IPS-NIHi7 (cell line): ENCODE data around the gene THOC5.
A peak's percentile ranks its signal among the peaks of the same experiment; 100 is the strongest.
"Not testable (repeated sequence)": the region's sequence is repeated elsewhere in the genome, so short reads cannot be mapped to it uniquely, and the experiment has no call there.

ENCODE experiments used
- DNase-seq: peaks from one replicate; pipeline ENCODE4 v3.0.0; 2012; ENCODE audit warnings: mixed read lengths; ENCODE audit errors: extremely low spot score

The THOC5 gene

GRCh38 chr22:29510542-29510941 lies 43.0 kb downstream of the THOC5 start:
- DNase-seq, result no peak

DNA sequence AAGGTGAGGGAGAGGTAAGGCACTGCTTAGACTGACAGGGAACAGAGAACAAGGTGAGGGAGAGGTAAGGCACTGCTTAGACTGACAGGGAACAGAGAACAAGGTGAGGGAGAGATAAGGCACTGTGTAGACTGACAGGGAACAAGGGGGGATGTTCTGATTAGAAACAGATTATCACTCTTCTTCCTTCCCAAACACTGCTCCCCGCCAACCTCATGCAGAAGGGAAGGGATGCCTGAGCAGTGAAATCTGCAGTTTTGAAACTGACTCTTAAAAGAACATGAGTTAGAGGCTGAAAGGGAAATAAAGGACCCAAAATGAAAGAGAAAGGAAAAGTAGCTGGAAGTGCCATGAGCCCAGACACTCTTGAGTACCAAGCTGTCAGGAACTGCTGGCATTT lies 43.7 kb downstream of the THOC5 start:
- DNase-seq, result no peak

GRCh38 chr22:29509298-29509697 lies 44.3 kb downstream of the THOC5 start:
- no peak for DNase-seq

GRCh38 chr22:29503811-29504372 lies 49.7 kb downstream of the THOC5 start:
- no peak for DNase-seq

GRCh38 chr22:29499852-29500251 lies 53.7 kb downstream of the THOC5 start:
- no peak for DNase-seq

GRCh38 chr22:29493636-29494035 lies 59.9 kb downstream of the THOC5 start:
- no peak for DNase-seq

GRCh38 chr22:29491012-29491411 lies 62.5 kb downstream of the THOC5 start:
- no peak for DNase-seq

DNA sequence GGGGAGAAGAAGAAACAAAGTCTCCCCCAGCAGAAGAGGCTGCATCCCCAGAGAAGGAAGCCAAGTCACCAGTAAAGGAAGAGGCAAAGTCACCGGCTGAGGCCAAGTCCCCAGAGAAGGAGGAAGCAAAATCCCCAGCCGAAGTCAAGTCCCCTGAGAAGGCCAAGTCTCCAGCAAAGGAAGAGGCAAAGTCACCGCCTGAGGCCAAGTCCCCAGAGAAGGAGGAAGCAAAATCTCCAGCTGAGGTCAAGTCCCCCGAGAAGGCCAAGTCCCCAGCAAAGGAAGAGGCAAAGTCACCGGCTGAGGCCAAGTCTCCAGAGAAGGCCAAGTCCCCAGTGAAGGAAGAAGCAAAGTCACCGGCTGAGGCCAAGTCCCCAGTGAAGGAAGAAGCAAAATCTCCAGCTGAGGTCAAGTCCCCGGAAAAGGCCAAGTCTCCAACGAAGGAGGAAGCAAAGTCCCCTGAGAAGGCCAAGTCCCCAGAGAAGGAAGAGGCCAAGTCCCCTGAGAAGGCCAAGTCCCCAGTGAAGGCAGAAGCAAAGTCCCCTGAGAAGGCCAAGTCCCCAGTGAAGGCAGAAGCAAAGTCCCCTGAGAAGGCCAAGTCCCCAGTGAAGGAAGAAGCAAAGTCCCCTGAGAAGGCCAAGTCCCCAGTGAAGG lies 64.3 kb downstream of the THOC5 start:
- DNase-seq, result not testable (repeated sequence)

DNA sequence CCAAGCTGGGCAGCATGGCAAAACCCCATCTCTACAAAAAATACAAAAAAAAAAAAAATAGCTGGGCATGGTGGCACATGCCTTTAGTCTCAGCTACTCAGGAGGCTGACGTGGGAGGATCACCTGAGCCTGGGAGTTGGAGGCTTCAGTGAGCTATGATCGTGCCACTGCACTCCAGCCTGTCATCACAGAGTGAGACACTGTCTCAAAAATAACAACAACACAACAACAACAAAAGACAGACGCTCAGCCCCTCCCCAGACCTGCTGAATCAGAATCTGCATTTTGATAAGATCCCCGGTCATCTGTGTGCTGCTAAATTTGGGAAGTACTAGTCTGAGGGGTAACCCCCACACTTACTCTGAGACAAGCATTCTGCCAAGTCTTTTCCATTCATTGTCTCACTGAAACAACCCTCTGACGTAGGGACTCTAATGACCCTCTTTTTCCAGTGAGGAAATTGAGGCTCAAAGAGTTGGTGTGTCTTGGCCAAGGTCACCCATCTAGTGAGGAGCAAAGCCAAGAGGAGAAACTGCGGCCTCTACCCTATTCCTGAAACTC lies 66.1 kb downstream of the THOC5 start:
- no peak for DNase-seq

- no peak for DNase-seq
Measured at GRCh38 chr22:29485448-29485847, 68.1 kb downstream of the THOC5 start.

- no peak for DNase-seq
Measured at GRCh38 chr22:29484642-29485041, 68.9 kb downstream of the THOC5 start.

- no peak for DNase-seq
Measured at GRCh38 chr22:29483254-29483653, 70.3 kb downstream of the THOC5 start.

GRCh38 chr22:29482726-29483125 lies 70.8 kb downstream of the THOC5 start:
- no peak for DNase-seq

GRCh38 chr22:29482253-29482652 lies 71.3 kb downstream of the THOC5 start:
- no peak for DNase-seq

DNA sequence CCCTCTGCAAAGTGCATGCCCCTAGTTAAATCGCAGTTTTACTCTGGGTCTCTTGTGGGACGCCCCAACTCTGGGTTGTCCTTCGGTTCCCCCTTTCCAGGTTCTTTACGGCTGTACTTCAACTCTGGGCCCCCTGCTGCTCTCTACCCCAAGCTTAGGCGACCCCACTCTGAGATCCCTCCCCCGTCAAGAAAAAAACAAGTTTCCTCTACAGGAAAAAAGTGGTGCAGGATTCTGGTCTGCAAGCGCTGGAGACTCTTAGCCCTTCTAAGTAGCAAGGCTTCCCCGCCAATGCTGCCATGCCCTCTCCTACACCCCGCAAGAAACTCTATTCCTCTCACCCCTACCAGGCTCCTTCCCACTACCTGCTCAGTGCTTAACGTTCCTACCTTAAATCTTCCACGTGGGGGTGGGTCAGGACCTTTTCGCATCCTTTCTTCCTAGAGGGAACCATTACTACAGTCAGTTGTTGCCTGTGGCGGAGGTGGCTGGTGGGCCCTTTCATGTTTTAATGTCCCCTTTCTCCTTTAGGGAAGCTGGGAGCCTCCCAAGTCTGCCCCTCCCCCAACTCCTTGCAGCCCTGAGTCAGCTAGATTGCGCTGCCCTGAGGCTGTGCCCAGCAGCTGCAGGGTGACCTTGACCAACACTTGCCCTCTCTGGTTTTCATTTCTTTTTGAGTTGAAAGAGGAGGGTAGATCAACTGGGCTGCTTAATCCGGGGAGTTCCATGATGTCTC lies 72.1 kb downstream of the THOC5 start:
- peak; percentile 86 for DNase-seq

GRCh38 chr22:29480512-29481264 lies 72.9 kb downstream of the THOC5 start:
- DNase-seq, result peak; percentile 83

GRCh38 chr22:29480262-29480511 lies 73.4 kb downstream of the THOC5 start:
- DNase-seq, result no peak

DNA sequence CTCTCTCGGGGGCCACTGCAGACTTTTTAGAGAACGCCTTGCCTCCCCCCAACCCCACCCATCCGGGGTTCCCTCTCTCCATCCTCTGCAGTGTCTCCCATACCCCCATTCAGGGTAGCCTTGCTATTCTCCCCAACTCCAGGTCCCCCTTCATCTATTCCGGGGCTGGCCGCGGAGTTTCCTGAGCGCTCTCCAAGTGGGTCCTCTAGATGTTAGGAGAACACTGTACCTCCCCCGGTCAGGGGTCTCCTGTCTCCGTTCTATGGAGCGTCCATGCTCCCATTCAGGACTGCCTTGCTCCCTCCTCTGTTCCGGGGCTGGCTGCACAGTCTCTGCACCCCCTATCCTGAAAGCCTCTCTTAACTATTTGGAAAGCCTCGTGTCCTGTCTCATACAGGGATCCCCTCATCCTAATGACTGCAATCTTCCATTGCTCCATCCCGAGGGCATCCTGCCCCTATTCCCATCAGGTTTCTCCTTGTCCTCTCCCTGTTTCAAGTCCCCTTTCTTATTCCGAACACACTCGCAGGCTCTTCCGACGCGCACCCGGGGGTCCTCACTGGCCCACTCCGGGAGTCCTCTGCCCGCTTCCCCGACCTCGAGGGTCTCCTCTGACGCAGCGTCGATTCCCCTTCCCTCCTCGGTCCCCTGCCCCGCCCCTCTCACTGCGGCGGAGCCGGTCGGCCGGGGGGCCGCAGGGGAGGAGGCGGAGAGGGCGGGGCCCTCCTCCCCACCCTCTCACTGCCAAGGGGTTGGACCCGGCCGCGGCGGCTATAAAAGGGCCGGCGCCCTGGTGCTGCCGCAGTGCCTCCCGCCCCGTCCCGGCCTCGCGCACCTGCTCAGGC lies 73.9 kb downstream of the THOC5 start, which contains the start of gene NEFH:
Gene NEFH (plus strand): TSS at position 802 of the 845 bp plus-strand sequence. CDS start 45 bp downstream, outside the sequence.
- DNase-seq, result peak; percentile 45

GRCh38 chr22:29478326-29479276 lies 75.0 kb downstream of the THOC5 start:
- DNase-seq, result peak; percentile 65

GRCh38 chr22:29477723-29478318 lies 75.7 kb downstream of the THOC5 start:
- DNase-seq, result no peak
